IPS-20b (cell line): ENCODE results near the gene MTA2.
A peak's percentile ranks its signal among the peaks of the same experiment; 100 is the strongest.

Source experiments
- H3K27ac ChIP-seq: one replicate; pipeline ENCODE4 v1.5.1; 2013; ENCODE audit warnings: low read length
- H3K27me3 ChIP-seq: 2 replicates; pipeline ENCODE4 v1.6.1; 2013; ENCODE audit warnings: mild to moderate bottlenecking, low read length, inconsistent platforms; ENCODE audit not compliant: insufficient read depth
- H3K36me3 ChIP-seq: 2 replicates; pipeline ENCODE4 v1.6.1; 2013; ENCODE audit warnings: low read depth, mild to moderate bottlenecking, inconsistent platforms, low read length, moderate library complexity; ENCODE audit not compliant: insufficient read depth
- H3K4me1 ChIP-seq: 2 replicates; pipeline ENCODE4 v1.6.1; 2013; ENCODE audit warnings: mild to moderate bottlenecking, control low read depth, inconsistent platforms, low read length, moderate library complexity; ENCODE audit not compliant: insufficient read depth
- H3K4me3 ChIP-seq: 2 replicates; pipeline ENCODE4 v1.5.1; 2013; ENCODE audit warnings: mild to moderate bottlenecking, low read length, inconsistent platforms
- H3K9ac ChIP-seq: 2 replicates; pipeline ENCODE4 v1.6.1; 2013; ENCODE audit warnings: low read depth, mild to moderate bottlenecking, inconsistent platforms, low read length, moderate library complexity
- H3K9me3 ChIP-seq: 2 replicates; pipeline ENCODE4 v1.6.1; 2013; ENCODE audit warnings: mild to moderate bottlenecking, low read depth, low read length, inconsistent platforms; ENCODE audit not compliant: insufficient read depth

The MTA2 gene

GRCh38 chr11:62602141-62603071 lies 741 bp upstream of the MTA2 start:
- Histone ChIP-seq H3K36me3 (peaks cover 25% of the 10 kb centered on the region), H3K4me1 (peaks cover 23% of the 10 kb centered on the region), H3K9ac (peak overlapping the region; percentile 87), H3K27me3 (peaks cover 26% of the 10 kb centered on the region), H3K4me3 (peak overlapping the region; percentile 96), H3K27ac (no peak overlapping the region), H3K9me3 (no peaks in the 10 kb centered on the region)

- Histone ChIP-seq H3K9me3 (no peaks in the 10 kb centered on the region), H3K36me3 (peaks cover 37% of the 10 kb centered on the region), H3K9ac (peak overlapping the region; percentile 96), H3K4me3 (peak overlapping the region; percentile 96), H3K4me1 (peaks cover 20% of the 10 kb centered on the region), H3K27ac (peak overlapping the region; percentile 30), H3K27me3 (peaks cover 26% of the 10 kb centered on the region)
Observed at GRCh38 chr11:62601122-62601371, 618 bp downstream of the MTA2 start.

- H3K9ac ChIP-seq = peak overlapping the region; percentile 96
- H3K4me3 ChIP-seq = peak overlapping the region; percentile 96
- H3K27ac ChIP-seq = no peak overlapping the region
- H3K4me1 ChIP-seq = peaks cover 20% of the 10 kb centered on the region
- peaks cover 26% of the 10 kb centered on the region for H3K27me3 ChIP-seq
- peaks cover 42% of the 10 kb centered on the region for H3K36me3 ChIP-seq
- no peaks in the 10 kb centered on the region for H3K9me3 ChIP-seq
Observed at GRCh38 chr11:62600367-62601121, 1.1 kb downstream of the MTA2 start.

DNA sequence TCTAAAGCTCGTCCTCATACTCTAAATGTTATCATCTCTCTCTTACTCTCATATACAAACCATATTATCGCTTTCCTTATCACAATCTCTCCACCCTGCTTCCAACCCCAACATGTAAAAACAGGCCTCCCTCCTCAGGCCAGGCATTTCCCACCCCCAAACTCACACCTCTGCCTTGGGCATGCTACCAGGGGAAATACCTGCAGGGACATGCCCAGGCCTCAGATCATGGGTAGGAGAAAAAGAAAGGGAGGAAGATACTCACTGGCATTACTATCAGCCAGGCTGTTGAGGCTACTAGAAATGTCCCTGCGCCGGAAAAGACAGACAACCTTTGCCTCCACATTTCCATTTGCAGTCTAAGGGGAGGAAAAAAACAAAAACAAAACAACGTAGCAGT lies 1.8 kb downstream of the MTA2 start:
- Histone ChIP-seq H3K27ac (no peak overlapping the region), H3K27me3 (peaks cover 26% of the 10 kb centered on the region), H3K36me3 (peaks cover 49% of the 10 kb centered on the region), H3K4me1 (peaks cover 20% of the 10 kb centered on the region), H3K9ac (peak overlapping the region; percentile 96), H3K9me3 (no peaks in the 10 kb centered on the region), H3K4me3 (peak overlapping the region; percentile 96)

DNA sequence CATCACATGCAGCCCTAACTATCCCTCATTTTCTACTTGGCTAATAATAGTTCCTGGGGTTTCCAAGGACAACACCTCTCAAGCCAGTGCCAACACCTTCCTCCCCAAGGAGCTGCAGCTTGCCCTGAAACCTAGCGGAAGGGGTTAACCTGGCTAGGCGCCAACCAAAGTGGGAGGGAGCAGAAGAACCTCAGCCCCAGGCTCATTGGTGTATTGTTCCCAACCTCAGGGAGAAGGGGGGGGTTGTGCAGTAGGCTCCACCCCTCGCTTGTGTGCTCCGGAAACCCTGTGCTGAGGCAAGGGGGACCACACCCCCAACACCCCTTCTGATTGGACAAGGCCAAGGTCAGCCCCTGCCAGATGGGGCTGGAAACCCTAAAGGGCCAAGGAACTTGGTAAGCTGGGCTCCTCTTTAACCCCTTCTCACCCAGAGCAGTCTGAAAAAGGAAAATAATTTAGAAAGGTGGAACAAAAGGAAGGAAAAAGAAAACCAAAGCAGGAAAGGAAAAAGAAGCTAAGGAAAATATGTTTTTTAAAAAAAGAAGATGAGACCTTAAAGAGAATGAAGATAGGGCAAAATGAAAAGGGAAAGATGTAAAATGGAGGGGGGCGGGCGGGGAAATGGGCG lies 2.5 kb downstream of the MTA2 start:
- Histone ChIP-seq H3K27ac (no peak overlapping the region), H3K9ac (peak overlapping the region; percentile 96; the same call in 1 of the 2 replicates), H3K36me3 (peaks cover 56% of the 10 kb centered on the region), H3K9me3 (no peaks in the 10 kb centered on the region), H3K4me3 (peak overlapping the region; percentile 96), H3K4me1 (peaks cover 20% of the 10 kb centered on the region), H3K27me3 (peaks cover 24% of the 10 kb centered on the region)

DNA sequence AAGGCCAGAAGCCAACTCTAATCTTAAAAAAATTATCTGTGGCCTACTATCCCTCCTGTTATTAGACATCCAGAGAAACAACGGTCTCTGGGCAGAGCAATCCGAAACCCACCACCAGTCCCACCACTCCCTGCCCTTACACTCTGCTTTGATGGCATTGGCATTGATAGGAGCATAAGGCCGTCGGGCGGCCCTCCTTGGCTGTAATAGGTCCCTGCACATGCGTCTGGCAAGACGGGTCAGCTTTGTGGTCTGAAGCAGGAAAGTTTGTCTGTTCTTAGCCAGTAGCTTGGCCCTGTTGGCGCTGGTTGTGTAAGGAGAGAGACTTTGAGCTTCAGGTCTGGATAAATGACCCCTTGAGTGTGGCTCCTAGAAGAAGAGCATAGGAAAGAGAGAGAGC lies 6.5 kb downstream of the MTA2 start:
- peaks cover 17% of the 10 kb centered on the region for H3K4me1 ChIP-seq
- H3K27ac ChIP-seq = no peak overlapping the region
- no peaks in the 10 kb centered on the region for H3K9me3 ChIP-seq
- peaks cover 73% of the 10 kb centered on the region for H3K36me3 ChIP-seq
- H3K27me3 ChIP-seq = no peaks in the 10 kb centered on the region; the same call in 1 of the 2 replicates
- H3K4me3 ChIP-seq = no peak overlapping the region
- H3K9ac ChIP-seq = no peak overlapping the region

- Histone ChIP-seq H3K4me1 (peaks cover 5% of the 10 kb centered on the region), H3K4me3 (no peak overlapping the region), H3K27ac (no peak overlapping the region), H3K27me3 (no peaks in the 10 kb centered on the region), H3K36me3 (peaks cover 64% of the 10 kb centered on the region), H3K9ac (no peak overlapping the region), H3K9me3 (no peaks in the 10 kb centered on the region)
Observed at GRCh38 chr11:62593434-62594044, 8.1 kb downstream of the MTA2 start.

DNA sequence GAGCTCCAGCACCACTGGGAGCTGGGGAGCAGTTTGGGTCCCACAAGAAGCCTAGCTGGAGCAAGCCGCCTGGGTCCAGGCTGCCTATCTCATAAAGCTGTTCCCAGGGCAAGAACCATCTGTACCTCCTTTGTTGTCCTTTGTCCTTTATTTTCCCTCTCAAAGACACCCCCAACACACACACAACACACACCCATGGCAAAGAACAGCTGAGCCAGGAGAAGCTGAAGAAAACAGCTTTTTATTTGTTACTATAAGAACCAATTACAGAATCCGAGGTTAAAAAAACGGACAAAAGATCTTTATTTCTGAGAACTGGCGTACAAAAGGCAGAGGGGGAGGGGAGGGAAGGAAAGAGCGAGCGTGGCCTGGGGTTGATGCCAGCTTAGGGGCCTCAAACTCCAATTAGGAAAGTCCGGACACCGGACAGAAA lies 8.7 kb downstream of the MTA2 start:
- Histone ChIP-seq H3K36me3 (peaks cover 64% of the 10 kb centered on the region), H3K4me1 (peaks cover 5% of the 10 kb centered on the region), H3K27ac (no peak overlapping the region), H3K9ac (no peak overlapping the region), H3K9me3 (no peaks in the 10 kb centered on the region), H3K4me3 (no peak overlapping the region), H3K27me3 (no peaks in the 10 kb centered on the region)

DNA sequence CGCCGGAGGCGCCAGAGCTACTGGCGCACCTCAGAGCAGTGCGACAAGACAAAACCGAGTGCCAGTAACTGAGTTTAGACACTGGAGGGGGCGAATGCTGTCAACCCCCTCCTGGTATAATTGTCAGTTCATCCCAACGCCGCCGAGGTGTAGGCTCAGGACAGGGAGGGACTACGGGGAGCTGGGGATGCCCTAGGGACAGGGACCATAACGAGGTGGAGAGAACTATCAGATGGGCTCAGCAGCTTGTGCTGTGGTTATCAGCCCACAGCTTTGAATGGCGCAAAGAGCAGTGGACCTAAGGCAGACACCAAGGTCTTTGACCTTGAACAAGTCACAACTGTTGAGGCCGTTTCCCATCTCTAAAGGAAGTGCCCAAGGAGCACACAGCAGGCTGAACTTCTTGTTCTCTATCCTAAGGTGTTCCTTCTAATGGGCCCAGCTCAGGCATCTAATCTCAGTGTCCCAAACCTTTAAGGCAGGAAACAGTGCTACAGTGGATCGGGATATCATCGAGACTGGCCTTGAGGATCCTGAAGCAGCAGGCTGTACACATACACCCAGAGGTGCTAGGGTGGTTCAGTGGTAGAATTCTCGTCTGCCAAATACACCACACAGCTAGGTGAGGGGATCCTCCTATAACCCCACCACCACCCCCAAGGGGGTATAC lies 9.4 kb downstream of the MTA2 start:
- Histone ChIP-seq H3K4me3 (peak overlapping the region; percentile 79), H3K9me3 (no peaks in the 10 kb centered on the region), H3K27me3 (no peaks in the 10 kb centered on the region), H3K9ac (peak overlapping the region; percentile 89), H3K36me3 (peaks cover 64% of the 10 kb centered on the region), H3K4me1 (peaks cover 5% of the 10 kb centered on the region), H3K27ac (peak overlapping the region; percentile 68)

DNA sequence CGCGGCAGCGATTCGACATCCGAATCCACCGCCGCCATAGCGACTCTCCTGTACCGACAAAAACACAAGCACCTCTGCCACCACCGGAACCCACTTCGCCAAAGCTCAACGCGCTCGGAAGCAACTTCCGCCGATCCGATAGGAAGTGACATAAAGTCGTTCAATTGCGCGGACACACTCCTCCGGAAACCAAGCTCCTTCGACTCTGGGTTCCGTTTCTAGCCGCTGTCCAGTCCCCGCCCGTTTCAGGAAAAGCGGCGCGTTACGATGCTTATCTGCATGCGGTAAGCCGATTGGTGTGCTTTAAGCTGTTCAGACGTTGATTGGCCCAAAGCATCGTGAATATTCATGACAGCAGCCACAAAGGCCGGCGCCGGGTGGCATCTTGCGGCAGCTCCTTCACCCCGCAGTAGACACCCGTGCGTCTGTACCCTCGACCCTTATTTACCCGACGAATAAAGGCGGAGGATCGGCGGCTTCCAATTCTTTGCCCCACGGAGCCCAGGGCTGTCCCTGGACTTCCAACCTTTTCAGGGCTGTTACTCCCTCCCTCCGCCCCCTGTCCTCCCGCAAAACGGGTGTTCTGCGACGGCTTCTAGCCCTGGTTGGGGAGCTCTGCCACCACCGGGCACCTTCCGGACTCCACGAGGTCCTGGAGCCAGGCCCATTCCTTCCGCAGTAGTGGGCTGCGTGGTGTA lies 10.1 kb downstream of the MTA2 start, which contains the start of gene TUT1:
TSS of gene TUT1 (minus strand) at position 76 of the 698 bp plus-strand sequence. CDS start at position 38, 38 bp downstream.
- Histone ChIP-seq H3K4me3 (peak within 1 kb of the TSS; percentile 79), H3K36me3 (peaks cover 60% of the 10 kb centered on the region), H3K27ac (peak within 1 kb of the TSS; percentile 68)

More for the DNA sequence above, 10.1 kb downstream of the MTA2 start, which contains the start of gene TUT1:
- Histone ChIP-seq H3K27me3 (no peaks in the 10 kb centered on the region), H3K4me1 (peaks cover 5% of the 10 kb centered on the region), H3K9ac (peak within 1 kb of the TSS; percentile 95), H3K9me3 (no peaks in the 10 kb centered on the region)
